H9 (cell line): ENCODE results near the gene PCDHGA2. TPM values are rescaled to one million over a fixed set of nuclear protein-coding genes. Genes with fewer than 3 reads are reported as not detected.

ENCODE experiments used
- DNase-seq: peaks from one replicate; pipeline ENCODE4 v3.0.0-alpha.2; 2017
- H2AFZ ChIP-seq: one replicate; pipeline ENCODE4 v1.6.1; 2013; ENCODE audit warnings: mild to moderate bottlenecking, low read length, control low read depth, moderate library complexity
- H2AK5ac ChIP-seq: 2 replicates; pipeline ENCODE4 v1.6.1; 2013; ENCODE audit warnings: low read length, control low read depth, mixed read lengths; ENCODE audit not compliant: insufficient read length
- H2BK120ac ChIP-seq: one replicate; pipeline ENCODE4 v1.6.1; 2013; ENCODE audit warnings: low read depth, mild to moderate bottlenecking, low read length, control low read depth, inconsistent platforms; ENCODE audit not compliant: poor library complexity, severe bottlenecking
- H2BK12ac ChIP-seq: 2 replicates; pipeline ENCODE4 v1.6.1; 2013; ENCODE audit warnings: low read length, control low read depth, mixed read lengths, low read depth; ENCODE audit not compliant: insufficient read length
- H2BK15ac ChIP-seq: 2 replicates; pipeline ENCODE4 v1.6.1; 2013; ENCODE audit warnings: low read depth, low read length, control low read depth
- H2BK20ac ChIP-seq: one replicate; pipeline ENCODE4 v1.6.1; 2013; ENCODE audit warnings: low read depth, mild to moderate bottlenecking, low read length, control low read depth, inconsistent platforms; ENCODE audit not compliant: poor library complexity, severe bottlenecking
- H2BK5ac ChIP-seq: 2 replicates; pipeline ENCODE4 v1.6.1; 2013; ENCODE audit warnings: low read length, control low read depth, mixed read lengths; ENCODE audit not compliant: insufficient read length
- H3K14ac ChIP-seq: 2 replicates; pipeline ENCODE4 v1.6.1; 2013; ENCODE audit warnings: low read length, control low read depth; ENCODE audit not compliant: insufficient read depth
- H3K18ac ChIP-seq: 2 replicates; pipeline ENCODE4 v1.6.1; 2013; ENCODE audit warnings: low read depth, mild to moderate bottlenecking, mixed read lengths, low read length, control low read depth; ENCODE audit not compliant: insufficient read length
- H3K23ac ChIP-seq: 2 replicates; pipeline ENCODE4 v1.6.1; 2013; ENCODE audit warnings: low read length, control low read depth, mixed read lengths, low read depth; ENCODE audit not compliant: insufficient read length
- H3K23me2 ChIP-seq: 2 replicates; pipeline ENCODE4 v1.6.1; 2013; ENCODE audit warnings: low read depth, mild to moderate bottlenecking, mixed read lengths, low read length, control low read depth; ENCODE audit not compliant: insufficient read length, poor library complexity, severe bottlenecking
- H3K27ac ChIP-seq: 2 replicates; pipeline ENCODE4 v1.5.1; 2013; ENCODE audit warnings: low read length, control low read depth, mixed read lengths, low read depth; ENCODE audit not compliant: insufficient read length
- H3K27me3 ChIP-seq: 2 replicates; pipeline ENCODE4 v1.6.1; 2013; ENCODE audit warnings: low read length, control low read depth, inconsistent platforms; ENCODE audit not compliant: insufficient read depth
- H3K4ac ChIP-seq: 2 replicates; pipeline ENCODE4 v1.6.1; 2013; ENCODE audit warnings: low read depth, mild to moderate bottlenecking, control low read depth, inconsistent platforms, low read length, moderate library complexity
- H3K4me1 ChIP-seq: 2 replicates; pipeline ENCODE4 v1.6.1; 2013; ENCODE audit warnings: low read length, control low read depth, inconsistent platforms; ENCODE audit not compliant: insufficient read depth
- H3K4me2 ChIP-seq: 2 replicates; pipeline ENCODE4 v1.6.1; 2013; ENCODE audit warnings: low read length, control low read depth, mixed read lengths; ENCODE audit not compliant: insufficient read length, insufficient read depth
- H3K56ac ChIP-seq: 2 replicates; pipeline ENCODE4 v1.6.1; 2013; ENCODE audit warnings: low read depth, mild to moderate bottlenecking, mixed read lengths, low read length, control low read depth; ENCODE audit not compliant: insufficient read length
- H3K79me1 ChIP-seq: 2 replicates; pipeline ENCODE4 v1.6.1; 2013; ENCODE audit warnings: low read depth, mild to moderate bottlenecking, moderate library complexity, low read length, control low read depth, inconsistent platforms; ENCODE audit not compliant: insufficient read depth, poor library complexity, severe bottlenecking
- H3K79me2 ChIP-seq: 2 replicates; pipeline ENCODE4 v1.6.1; 2013; ENCODE audit warnings: low read length, control low read depth, inconsistent platforms; ENCODE audit not compliant: insufficient read depth
- H3K9ac ChIP-seq: 2 replicates; pipeline ENCODE4 v1.6.1; 2013; ENCODE audit warnings: low read length, control low read depth, mixed read lengths; ENCODE audit not compliant: insufficient read length; ENCODE audit errors: extremely low read depth
- H3K9me3 ChIP-seq: one replicate; pipeline ENCODE4 v1.6.1; 2013; ENCODE audit warnings: low read depth, low read length, inconsistent platforms; ENCODE audit not compliant: control insufficient read depth
- H3T11ph ChIP-seq: one replicate; pipeline ENCODE4 v1.6.1; 2013; ENCODE audit warnings: mild to moderate bottlenecking, low read length, control low read depth, inconsistent platforms
- H4K20me1 ChIP-seq: one replicate; pipeline ENCODE4 v1.6.1; 2013; ENCODE audit not compliant: control insufficient read depth, insufficient read length, insufficient read depth
- H4K5ac ChIP-seq: 2 replicates; pipeline ENCODE4 v1.6.1; 2013; ENCODE audit warnings: low read depth, mild to moderate bottlenecking, mixed read lengths, low read length, control low read depth; ENCODE audit not compliant: insufficient read length
- H4K8ac ChIP-seq: replicated peaks from 2 replicates; pipeline ENCODE4 v1.6.1; 2013; ENCODE audit warnings: low read length, control low read depth, mixed read lengths, low read depth; ENCODE audit not compliant: insufficient read length
- H4K91ac ChIP-seq: 2 replicates; pipeline ENCODE4 v1.6.1; 2013; ENCODE audit warnings: low read depth, mild to moderate bottlenecking, moderate library complexity, mixed read lengths, low read length, control low read depth; ENCODE audit not compliant: insufficient read length
- H3K27ac Mint-ChIP-seq, 3 experiments: 2 replicates in 2 of 3; 3 replicates in 1 of 3; pipeline ENCODE4 v1.8.0; 2020 to 2021; ENCODE audit warnings: mixed read lengths in 3 of 3, mild to moderate bottlenecking in 1 of 3, moderate library complexity in 1 of 3
- H3K27me3 Mint-ChIP-seq: 2 replicates; pipeline ENCODE4 v1.8.0; 2021; ENCODE audit warnings: low read depth, mild to moderate bottlenecking, moderate library complexity, mixed read lengths
- H3K36me3 Mint-ChIP-seq, 3 experiments: 2 replicates in 2 of 3; 3 replicates in 1 of 3; pipeline ENCODE4 v1.8.0; 2020 to 2021; ENCODE audit warnings: low read depth in 3 of 3, mixed read lengths in 3 of 3; ENCODE audit not compliant: insufficient read depth in 1 of 3
- H3K4me1 Mint-ChIP-seq, 2 experiments: 2 replicates each; pipeline ENCODE4 v1.8.0; 2020; ENCODE audit warnings: mixed read lengths in 2 of 2
- H3K4me3 Mint-ChIP-seq, 2 experiments: 2 replicates in 1 of 2; 3 replicates in 1 of 2; pipeline ENCODE4 v1.8.0; 2020 to 2021; ENCODE audit warnings: mild to moderate bottlenecking in 2 of 2, mixed read lengths in 2 of 2, moderate library complexity in 1 of 2
- H3K9me3 Mint-ChIP-seq, 2 experiments: 2 replicates in 1 of 2; 3 replicates in 1 of 2; pipeline ENCODE4 v1.8.0; 2020; ENCODE audit warnings: mild to moderate bottlenecking in 2 of 2, mixed read lengths in 2 of 2, moderate library complexity in 1 of 2
- WGBS: extraction: QIAGEN DNeasy Blood & Tissue Kit; methylation state at CpG from one replicate; pipeline ENCODE4 v1.1.7; 2013; ENCODE audit warnings: missing lambda C conversion rate, low lambda C conversion rate, mixed read lengths; ENCODE audit not compliant: insufficient read length; ENCODE audit errors: extremely low coverage; 5-methylcytosine and 5-hydroxymethylcytosine counted together
- total RNA-seq: library from RNA; stranded (reverse); gene quantifications from 2 replicates; pipeline ENCODE4 v1.2.1, GENCODE V29; 2021
- TF ChIP-seq, protein P1 (sequence below): fragments of 200-600 bp; sonication (generic); conservative IDR thresholded peaks from 3 replicates; pipeline ENCODE4 v1.8.0; 2021; ENCODE audit warnings: antibody characterized with exemption, mild to moderate bottlenecking

Gene PCDHGA2
- total RNA-seq, 1 experiment from 2014 or later, result 0.90 TPM

DNA sequence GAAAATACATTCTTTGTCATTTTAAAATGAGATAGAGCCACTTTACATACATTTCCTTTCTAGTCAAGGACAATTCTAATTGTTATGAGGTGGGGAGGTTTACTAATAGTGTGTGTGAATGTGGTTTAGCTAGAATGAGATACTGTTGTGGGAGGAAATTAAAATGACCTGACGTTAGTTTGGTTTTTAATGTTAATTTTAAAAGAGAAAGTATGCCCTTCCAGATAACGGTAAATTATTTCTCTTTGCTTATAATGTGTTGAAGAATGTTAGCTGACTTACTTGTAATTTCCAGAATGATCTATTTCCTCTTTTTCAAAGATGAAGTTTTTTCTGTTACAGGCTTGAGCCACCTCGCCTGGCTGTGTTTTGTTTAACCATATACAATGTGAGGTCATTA is 16.3 kb upstream of the PCDHGA2 start:
- Histone ChIP-seq H3K14ac (no peak overlapping the region), H4K8ac (no peak overlapping the region), H2AFZ (no peak overlapping the region), H3T11ph (no peak overlapping the region), H2BK12ac (no peak overlapping the region), H2BK5ac (no peak overlapping the region), H3K4me1 (no peaks in the 10 kb centered on the region), H2BK15ac (no peak overlapping the region), H3K79me1 (peaks cover 2% of the 10 kb centered on the region), H3K4ac (no peak overlapping the region), H3K9ac (no peak overlapping the region), H3K4me2 (no peak overlapping the region), H3K79me2 (peaks cover 6% of the 10 kb centered on the region; the same call in 1 of the 2 replicates), H2BK120ac (no peak overlapping the region), H3K9me3 (peaks cover 22% of the 10 kb centered on the region), H3K27ac (no peak overlapping the region), H2BK20ac (no peak overlapping the region), H3K27me3 (no peaks in the 10 kb centered on the region), H4K5ac (no peak overlapping the region), H4K91ac (no peak overlapping the region), H4K20me1 (no peaks in the 10 kb centered on the region), H3K23me2 (peaks cover 12% of the 10 kb centered on the region), H2AK5ac (no peak overlapping the region), H3K23ac (no peak overlapping the region), H3K56ac (no peak overlapping the region), H3K18ac (no peak overlapping the region)
- Mint-ChIP-seq H3K27me3 (peaks cover 5% of the 10 kb centered on the region), H3K36me3 (peaks cover 30 to 45% (median 35%) of the 10 kb centered on the region in 3 experiments), H3K4me3 (no peak overlapping the region; a peak in 1 of 5 replicates), H3K4me1 (peaks cover 13 to 21% of the 10 kb centered on the region in 2 experiments), H3K27ac (no peak overlapping the region), H3K9me3 (peaks cover 51 to 71% of the 10 kb centered on the region in 2 experiments)
- no peak for DNase-seq
- TF ChIP-seq, protein P1, sequence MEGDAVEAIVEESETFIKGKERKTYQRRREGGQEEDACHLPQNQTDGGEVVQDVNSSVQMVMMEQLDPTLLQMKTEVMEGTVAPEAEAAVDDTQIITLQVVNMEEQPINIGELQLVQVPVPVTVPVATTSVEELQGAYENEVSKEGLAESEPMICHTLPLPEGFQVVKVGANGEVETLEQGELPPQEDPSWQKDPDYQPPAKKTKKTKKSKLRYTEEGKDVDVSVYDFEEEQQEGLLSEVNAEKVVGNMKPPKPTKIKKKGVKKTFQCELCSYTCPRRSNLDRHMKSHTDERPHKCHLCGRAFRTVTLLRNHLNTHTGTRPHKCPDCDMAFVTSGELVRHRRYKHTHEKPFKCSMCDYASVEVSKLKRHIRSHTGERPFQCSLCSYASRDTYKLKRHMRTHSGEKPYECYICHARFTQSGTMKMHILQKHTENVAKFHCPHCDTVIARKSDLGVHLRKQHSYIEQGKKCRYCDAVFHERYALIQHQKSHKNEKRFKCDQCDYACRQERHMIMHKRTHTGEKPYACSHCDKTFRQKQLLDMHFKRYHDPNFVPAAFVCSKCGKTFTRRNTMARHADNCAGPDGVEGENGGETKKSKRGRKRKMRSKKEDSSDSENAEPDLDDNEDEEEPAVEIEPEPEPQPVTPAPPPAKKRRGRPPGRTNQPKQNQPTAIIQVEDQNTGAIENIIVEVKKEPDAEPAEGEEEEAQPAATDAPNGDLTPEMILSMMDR, result no peak
- 100% methylated on average over 1 of the region's 3 CpGs for WGBS
